BLaER1 (cell line): ENCODE results near the gene DGKE.

Experiments used
- H3K27ac ChIP-seq: shearing (Covaris generic); formaldehyde crosslinking; 2 replicates; pipeline ENCODE4 v1.8.1; 2022
- H3K27me3 ChIP-seq: shearing (Covaris generic); formaldehyde crosslinking; 2 replicates; pipeline ENCODE4 v1.8.1; 2022
- H3K36me3 ChIP-seq: shearing (Covaris generic); formaldehyde crosslinking; 2 replicates; pipeline ENCODE4 v1.8.1; 2022
- H3K4me1 ChIP-seq: shearing (Covaris generic); formaldehyde crosslinking; 2 replicates; pipeline ENCODE4 v1.8.1; 2022
- H3K4me2 ChIP-seq: shearing (Covaris generic); formaldehyde crosslinking; 2 replicates; pipeline ENCODE4 v1.8.1; 2022
- H3K4me3 ChIP-seq: shearing (Covaris generic); formaldehyde crosslinking; 2 replicates; pipeline ENCODE4 v1.8.1; 2022
- H3K9ac ChIP-seq: shearing (Covaris generic); formaldehyde crosslinking; 2 replicates; pipeline ENCODE4 v1.8.1; 2022
- H3K9me3 ChIP-seq: shearing (Covaris generic); formaldehyde crosslinking; 2 replicates; pipeline ENCODE4 v1.8.1; 2022
- H4K20me1 ChIP-seq: shearing (Covaris generic); formaldehyde crosslinking; 2 replicates; pipeline ENCODE4 v1.8.1; 2022
- Cebpa-rat ChIP-seq: shearing (Covaris generic); IDR thresholded peaks from 2 replicates; pipeline ENCODE4 v1.8.1; 2022

The DGKE gene

DNA sequence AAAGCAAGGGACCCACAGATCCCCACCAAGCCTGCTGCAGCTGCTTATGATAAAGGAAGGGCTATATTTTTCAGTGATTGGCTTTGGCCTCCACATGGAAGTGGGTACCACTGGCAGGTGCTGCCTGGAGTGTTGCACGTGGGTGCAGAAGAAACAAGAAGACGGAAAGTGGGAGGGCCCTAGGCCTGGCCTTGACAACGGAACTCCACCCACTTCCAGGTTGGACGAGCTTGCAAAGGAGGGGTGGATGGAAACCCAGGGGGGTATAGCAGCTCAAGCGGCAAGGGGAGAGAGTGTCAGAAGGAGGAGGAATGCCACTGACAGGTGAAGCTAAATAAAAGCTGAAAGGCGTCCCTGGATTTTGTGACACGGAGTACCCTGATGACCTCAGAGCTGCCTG, 59.6 kb downstream of the DGKE start:
- no peak overlapping the region for H3K4me2 ChIP-seq
- H4K20me1 ChIP-seq = peaks cover 49% of the 10 kb centered on the region
- no peak overlapping the region for H3K27ac ChIP-seq
- H3K4me3 ChIP-seq = no peak overlapping the region
- H3K36me3 ChIP-seq = peaks cover 100% of the 10 kb centered on the region
- no peaks in the 10 kb centered on the region for H3K4me1 ChIP-seq
- H3K9ac ChIP-seq = no peak overlapping the region
- TF ChIP-seq Cebpa-rat = no peak
- H3K27me3 ChIP-seq = no peaks in the 10 kb centered on the region
- H3K9me3 ChIP-seq = peaks cover 51% of the 10 kb centered on the region

DNA sequence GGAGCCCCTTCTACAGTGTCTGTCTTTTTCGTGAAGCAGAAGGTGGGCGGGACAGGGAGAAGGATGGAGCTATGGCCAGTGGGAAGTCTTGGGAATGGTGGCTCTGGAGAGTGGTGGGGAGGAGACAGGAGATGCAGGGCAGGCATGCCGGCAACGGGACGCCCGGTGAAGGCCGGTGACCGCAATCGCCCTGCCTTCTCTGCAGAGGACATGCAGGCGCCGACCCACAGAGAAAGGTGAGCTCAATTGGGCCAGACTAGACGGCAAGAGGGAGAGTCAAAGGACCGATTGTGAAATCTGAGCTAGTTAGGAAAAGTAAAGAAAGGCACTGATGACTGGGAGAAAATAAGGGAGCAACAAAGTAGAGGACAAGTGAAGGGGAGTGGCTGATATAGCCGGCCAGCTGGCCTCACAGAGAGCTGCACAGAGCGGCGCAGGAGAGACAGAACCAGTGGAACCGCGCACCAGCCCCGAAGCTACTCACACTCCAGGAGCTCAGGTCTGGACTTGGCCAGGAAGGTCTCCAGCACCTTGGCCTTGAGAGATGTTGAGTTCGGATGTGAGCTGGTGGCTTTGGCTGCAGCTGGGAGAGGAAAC, 61.0 kb downstream of the DGKE start:
- TF ChIP-seq Cebpa-rat = no peak
- H3K4me2 ChIP-seq = no peak overlapping the region
- H4K20me1 ChIP-seq = peaks cover 63% of the 10 kb centered on the region
- H3K9ac ChIP-seq = no peak overlapping the region
- no peaks in the 10 kb centered on the region for H3K27me3 ChIP-seq
- no peaks in the 10 kb centered on the region for H3K4me1 ChIP-seq
- H3K4me3 ChIP-seq = no peak overlapping the region
- peaks cover 37% of the 10 kb centered on the region for H3K9me3 ChIP-seq
- H3K36me3 ChIP-seq = peaks cover 100% of the 10 kb centered on the region
- H3K27ac ChIP-seq = no peak overlapping the region

DNA sequence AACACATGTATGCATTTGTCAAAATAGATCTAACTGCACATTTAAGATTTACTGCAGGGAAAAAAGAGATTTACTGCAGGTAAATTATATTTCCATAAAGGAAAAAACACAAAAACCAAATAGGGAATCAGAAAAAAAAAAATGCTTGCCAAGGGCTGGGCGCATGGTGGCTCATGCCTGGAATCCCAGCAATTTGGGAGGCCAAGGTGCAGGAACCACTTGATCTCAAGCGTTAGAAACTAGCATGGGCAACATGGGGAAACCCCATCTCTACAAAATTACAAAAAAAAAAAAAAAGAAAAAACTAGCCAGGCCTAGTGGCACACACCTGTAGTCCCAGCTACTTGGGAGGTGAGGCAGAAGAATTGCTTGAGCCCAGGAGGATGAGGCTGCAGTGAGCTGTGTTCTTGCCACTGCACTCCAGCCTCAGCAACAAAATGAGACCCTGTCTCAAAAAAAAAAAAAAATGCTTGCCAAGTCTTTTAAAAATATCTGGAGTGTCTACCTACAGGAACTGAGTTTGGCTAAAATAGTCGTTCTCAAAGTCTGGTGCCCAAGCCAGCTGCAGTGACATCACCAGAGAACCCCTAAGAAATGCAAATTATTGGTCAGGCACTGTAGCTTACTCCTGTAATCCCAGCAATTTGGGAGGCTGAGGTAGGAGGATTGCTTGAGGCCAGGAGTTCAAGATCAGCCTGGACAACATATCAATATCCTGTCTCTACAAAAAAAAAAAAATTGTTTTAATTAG, 62.4 kb downstream of the DGKE start:
- Histone ChIP-seq H3K9ac (no peak overlapping the region), H3K4me3 (no peak overlapping the region), H3K4me2 (no peak overlapping the region), H4K20me1 (peaks cover 77% of the 10 kb centered on the region), H3K36me3 (peaks cover 100% of the 10 kb centered on the region), H3K27me3 (no peaks in the 10 kb centered on the region), H3K4me1 (no peaks in the 10 kb centered on the region), H3K9me3 (peaks cover 22% of the 10 kb centered on the region), H3K27ac (no peak overlapping the region)
- TF ChIP-seq Cebpa-rat = no peak

DNA sequence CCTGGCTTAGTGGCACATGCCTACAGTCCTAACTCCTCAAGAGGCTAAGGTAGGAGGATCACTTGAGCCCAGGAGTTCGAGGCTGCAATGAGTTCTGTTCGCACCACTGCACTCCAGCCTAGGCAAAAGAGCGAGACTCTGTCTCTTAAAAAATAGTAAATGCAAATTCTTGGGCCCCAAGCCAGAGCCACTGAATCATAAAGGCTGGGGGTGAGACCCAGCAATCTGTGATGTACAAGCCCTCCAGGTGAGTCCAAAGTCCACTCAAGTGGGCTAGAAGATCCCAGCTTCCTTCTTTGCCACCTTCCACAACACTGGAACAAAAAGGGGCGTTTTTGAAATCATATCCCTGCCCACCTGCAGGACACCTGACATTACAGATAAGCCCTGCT, 63.0 kb downstream of the DGKE start:
- Histone ChIP-seq H3K9me3 (peaks cover 17% of the 10 kb centered on the region), H3K4me1 (no peaks in the 10 kb centered on the region), H4K20me1 (peaks cover 83% of the 10 kb centered on the region), H3K4me3 (no peak overlapping the region), H3K27me3 (no peaks in the 10 kb centered on the region), H3K27ac (no peak overlapping the region), H3K4me2 (no peak overlapping the region), H3K9ac (no peak overlapping the region), H3K36me3 (peaks cover 100% of the 10 kb centered on the region)
- no peak for TF ChIP-seq Cebpa-rat

DNA sequence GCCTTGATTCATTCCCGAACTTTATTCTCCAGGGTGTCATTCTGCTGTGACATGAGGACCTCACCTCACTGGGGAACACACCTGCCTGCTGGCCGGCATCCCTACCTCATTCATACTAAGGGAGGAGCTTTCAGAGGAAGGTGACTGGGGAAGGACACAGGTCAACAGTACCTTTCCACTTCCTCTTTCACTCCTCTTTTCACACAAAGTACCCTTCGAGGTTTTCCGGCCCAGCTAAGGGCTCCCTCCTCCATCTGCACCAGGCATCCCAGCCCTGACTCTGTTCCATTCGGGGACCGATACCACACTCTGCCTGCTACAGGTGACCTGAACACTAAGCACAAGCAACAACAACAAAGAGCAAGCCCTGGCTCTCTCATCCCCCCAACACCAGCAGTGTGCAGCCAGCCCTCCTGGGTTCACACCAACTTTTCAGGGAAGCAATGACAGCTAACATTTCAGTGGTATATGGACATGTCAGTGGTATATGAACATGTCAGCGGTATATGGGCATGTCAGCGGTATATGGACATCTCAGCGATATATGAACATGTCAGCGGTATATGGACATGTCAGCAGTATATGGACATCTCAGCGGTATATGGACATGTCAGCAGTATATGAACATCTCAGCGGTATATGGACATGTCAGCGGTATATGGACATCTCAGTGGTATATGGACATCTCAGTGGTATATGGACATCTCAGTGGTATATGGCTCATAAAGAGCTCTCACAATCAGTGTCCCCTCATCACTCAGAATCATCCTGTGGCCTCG, 63.9 kb downstream of the DGKE start:
- H3K27ac ChIP-seq = no peak overlapping the region
- no peak overlapping the region for H3K4me3 ChIP-seq
- peaks cover 100% of the 10 kb centered on the region for H3K36me3 ChIP-seq
- H3K4me1 ChIP-seq = no peaks in the 10 kb centered on the region
- H4K20me1 ChIP-seq = peaks cover 91% of the 10 kb centered on the region
- TF ChIP-seq Cebpa-rat = no peak
- H3K9me3 ChIP-seq = peaks cover 9% of the 10 kb centered on the region
- H3K9ac ChIP-seq = no peak overlapping the region
- no peak overlapping the region for H3K4me2 ChIP-seq
- H3K27me3 ChIP-seq = no peaks in the 10 kb centered on the region

DNA sequence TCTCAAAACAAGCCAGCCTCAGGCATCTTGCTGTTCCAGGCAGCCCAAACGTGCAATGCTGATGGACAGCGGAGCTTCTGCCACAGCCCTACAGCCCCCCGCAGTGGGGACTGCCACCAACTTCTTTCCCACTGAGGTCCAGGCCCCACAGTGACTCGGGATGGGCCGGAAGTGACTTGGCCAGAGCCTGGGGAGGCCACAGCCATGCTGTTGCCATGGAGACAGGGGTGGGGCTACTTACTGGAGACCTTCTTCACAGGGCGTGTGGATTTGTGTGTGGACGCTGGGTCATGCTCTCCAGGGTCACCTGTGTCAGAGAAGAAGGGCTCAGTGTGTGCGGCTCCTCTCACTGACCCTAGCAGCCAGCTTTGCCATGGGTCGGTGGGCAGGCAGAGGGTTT, 64.9 kb downstream of the DGKE start:
- TF ChIP-seq Cebpa-rat = no peak
- Histone ChIP-seq H3K4me2 (no peak overlapping the region), H3K36me3 (peaks cover 100% of the 10 kb centered on the region), H3K4me3 (no peak overlapping the region), H3K9me3 (no peaks in the 10 kb centered on the region), H3K27ac (no peak overlapping the region), H3K27me3 (no peaks in the 10 kb centered on the region), H4K20me1 (peaks cover 91% of the 10 kb centered on the region), H3K9ac (no peak overlapping the region), H3K4me1 (no peaks in the 10 kb centered on the region)

DNA sequence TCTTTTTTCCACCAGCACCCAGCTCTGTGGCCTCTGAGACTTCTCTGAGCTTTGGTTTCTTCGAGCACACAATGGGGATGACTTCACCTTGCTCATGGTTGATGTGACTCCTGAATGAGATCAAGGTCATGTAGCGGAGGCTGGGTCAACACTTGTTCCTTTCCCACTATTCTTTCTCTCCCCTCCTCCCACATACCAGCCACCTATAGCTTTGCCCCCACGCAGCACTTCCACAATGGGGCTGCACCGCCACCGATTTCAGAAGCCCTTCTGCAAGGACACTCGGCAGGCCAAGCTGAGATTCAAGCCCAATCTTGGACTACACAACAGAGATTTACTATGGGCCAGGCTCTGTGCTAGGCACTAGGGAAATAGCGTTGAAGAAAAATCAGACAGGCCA, 65.5 kb downstream of the DGKE start:
- no peak overlapping the region for H3K4me3 ChIP-seq
- H3K4me2 ChIP-seq = no peak overlapping the region
- H3K4me1 ChIP-seq = no peaks in the 10 kb centered on the region
- peaks cover 96% of the 10 kb centered on the region for H4K20me1 ChIP-seq
- H3K36me3 ChIP-seq = peaks cover 100% of the 10 kb centered on the region
- H3K27ac ChIP-seq = no peak overlapping the region
- no peaks in the 10 kb centered on the region for H3K27me3 ChIP-seq
- TF ChIP-seq Cebpa-rat = no peak
- H3K9me3 ChIP-seq = no peaks in the 10 kb centered on the region
- no peak overlapping the region for H3K9ac ChIP-seq

DNA sequence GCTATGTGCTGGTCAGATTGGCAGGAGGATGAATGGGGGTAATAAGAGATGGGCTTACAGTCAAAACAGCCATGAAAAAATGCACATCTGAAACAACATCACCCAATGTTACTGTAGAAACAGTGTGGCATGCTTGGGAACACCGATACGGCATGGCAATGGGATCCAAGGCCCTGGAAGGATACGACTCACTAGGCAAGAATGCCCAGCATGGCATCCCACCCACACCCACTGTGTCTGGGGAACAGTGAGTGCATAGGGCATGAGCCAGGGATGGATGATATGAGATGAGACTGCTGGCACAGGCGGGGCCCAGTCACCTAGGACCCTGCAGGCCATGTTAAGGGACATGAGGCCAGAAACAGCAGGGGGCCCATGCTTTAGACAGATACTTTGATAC, 68.4 kb downstream of the DGKE start:
- no peak overlapping the region for H3K4me2 ChIP-seq
- H3K9me3 ChIP-seq = no peaks in the 10 kb centered on the region
- H3K9ac ChIP-seq = no peak overlapping the region

DNA sequence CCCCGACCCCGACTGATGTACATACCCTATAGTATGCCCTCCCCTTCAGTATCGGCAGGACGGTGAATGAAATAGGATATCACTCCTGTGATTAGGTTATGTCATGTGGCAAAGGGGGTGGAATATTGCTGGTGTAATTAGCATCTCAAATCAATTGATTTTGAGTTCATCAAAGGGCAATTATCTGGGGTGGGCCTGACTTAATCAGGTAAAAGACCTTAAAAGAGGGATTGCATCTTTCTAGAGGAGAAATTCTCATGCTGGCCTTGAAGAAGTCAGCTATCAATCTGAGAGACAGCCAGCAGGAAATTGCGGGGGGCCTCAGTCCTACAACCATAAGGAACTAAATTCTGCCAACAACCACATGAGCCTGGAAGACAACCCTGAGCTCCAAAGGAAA, 69.6 kb downstream of the DGKE start:
- Histone ChIP-seq H3K4me1 (peaks cover 7% of the 10 kb centered on the region), H3K36me3 (peaks cover 100% of the 10 kb centered on the region), H3K4me2 (no peak overlapping the region), H3K9ac (no peak overlapping the region), H3K27me3 (no peaks in the 10 kb centered on the region), H4K20me1 (peaks cover 97% of the 10 kb centered on the region), H3K9me3 (no peaks in the 10 kb centered on the region), H3K27ac (no peak overlapping the region), H3K4me3 (no peak overlapping the region)
- TF ChIP-seq Cebpa-rat = no peak

More for the DNA sequence above, 68.4 kb downstream of the DGKE start:
- Histone ChIP-seq H3K4me1 (no peaks in the 10 kb centered on the region), H3K4me3 (no peak overlapping the region), H3K27ac (no peak overlapping the region), H3K27me3 (no peaks in the 10 kb centered on the region), H3K36me3 (peaks cover 100% of the 10 kb centered on the region), H4K20me1 (peaks cover 97% of the 10 kb centered on the region)
- no peak for TF ChIP-seq Cebpa-rat

DNA sequence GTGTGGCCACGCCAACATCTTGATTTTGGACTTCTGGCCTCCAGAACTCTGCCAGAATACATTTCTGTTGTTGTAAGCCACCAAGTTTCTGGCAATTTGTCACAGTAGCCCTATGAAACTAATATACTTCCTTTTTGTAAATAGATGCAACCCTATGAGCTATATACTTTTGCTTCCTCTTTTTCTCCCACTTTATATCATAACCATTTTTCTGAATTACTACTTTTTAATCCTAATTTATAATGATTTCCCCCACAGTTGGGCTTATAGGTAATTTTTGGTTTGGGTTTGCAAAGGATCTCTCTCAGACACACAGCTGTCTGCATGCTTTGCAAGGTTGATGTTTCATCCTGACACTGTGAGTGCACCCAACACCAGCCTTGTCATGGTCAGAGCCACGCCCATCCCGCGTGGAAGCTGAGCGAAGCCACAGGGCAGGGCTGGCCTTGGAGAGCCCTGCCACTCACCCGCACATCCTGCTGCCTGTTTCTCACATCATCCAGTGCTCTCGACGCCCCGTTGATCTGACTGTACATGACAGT, 74.1 kb downstream of the DGKE start:
- H3K4me3 ChIP-seq = no peak overlapping the region
- H3K27me3 ChIP-seq = no peaks in the 10 kb centered on the region
- H3K36me3 ChIP-seq = peaks cover 81% of the 10 kb centered on the region
- H3K27ac ChIP-seq = no peak overlapping the region
- H3K9me3 ChIP-seq = no peaks in the 10 kb centered on the region
- peaks cover 46% of the 10 kb centered on the region for H3K4me1 ChIP-seq
- H3K9ac ChIP-seq = no peak overlapping the region
- TF ChIP-seq Cebpa-rat = no peak
- peak overlapping the region; percentile 91 for H3K4me2 ChIP-seq
- peaks cover 97% of the 10 kb centered on the region for H4K20me1 ChIP-seq
